GM18907 (cell line): ENCODE data around the gene FSTL5.

Experiments used
- ATAC-seq: cut with Tn5 transposase; IDR thresholded peaks from one replicate; pipeline ENCODE4 v1.9.1; 2021; ENCODE audit warnings: mild to moderate bottlenecking, moderate library complexity; ENCODE audit not compliant: unreplicated experiment

Gene FSTL5

GRCh38 chr4:161345741-161346140, 818.1 kb downstream of the FSTL5 start:
- no peak for ATAC-seq

GRCh38 chr4:161343569-161343950, 820.2 kb downstream of the FSTL5 start:
- ATAC-seq: no peak

DNA sequence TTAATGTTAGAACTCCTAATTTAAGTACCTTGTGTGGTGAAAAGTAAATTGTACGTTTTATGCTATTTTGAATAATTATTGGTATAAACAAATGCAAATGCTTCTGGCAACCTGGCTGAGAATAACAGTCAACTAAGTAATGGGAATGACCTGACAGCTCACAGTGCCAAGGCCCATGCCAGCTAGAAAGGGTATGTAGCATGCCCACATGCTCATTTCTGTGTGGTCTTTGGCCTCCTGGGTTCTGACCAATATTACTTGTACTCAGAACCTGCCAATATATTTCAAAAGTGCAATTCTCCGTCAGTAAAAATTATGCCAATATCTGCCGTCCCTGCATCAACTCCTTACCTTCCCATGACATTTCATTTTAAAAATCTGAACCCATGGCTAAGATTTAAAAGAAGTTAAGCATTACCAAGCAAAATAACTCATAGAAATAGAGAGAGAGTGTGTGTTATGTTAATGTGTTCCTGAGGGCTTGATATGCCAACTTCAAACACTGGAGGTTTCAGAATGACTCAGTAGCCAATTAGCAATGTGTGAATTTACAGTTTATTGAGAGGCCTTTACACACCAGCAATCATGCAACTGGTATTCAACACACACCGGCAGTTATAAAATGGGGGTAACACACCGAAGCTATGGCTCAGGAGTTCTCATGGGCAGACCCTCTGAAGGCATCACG, 820.8 kb downstream of the FSTL5 start:
- no peak for ATAC-seq

GRCh38 chr4:161336621-161337020, 827.2 kb downstream of the FSTL5 start:
- ATAC-seq: no peak

- ATAC-seq: no peak
These were observed 827.7 kb downstream of the FSTL5 start for GRCh38 chr4:161336016-161336530.
